GM06990 (cell line): Measurements from ENCODE around the gene LMBR1.
"Not testable (repeated sequence)": the region's sequence is repeated elsewhere in the genome, so short reads cannot be mapped to it uniquely, and the experiment has no call there.

Source experiments
- DNase-seq: peaks from one replicate; pipeline ENCODE4 v3.0.0-alpha.2; 2011; ENCODE audit not compliant: insufficient read length; ENCODE audit errors: extremely low read depth
- H3K27me3 ChIP-seq: replicated peaks from 2 replicates; pipeline ENCODE4 v1.6.0; 2011; ENCODE audit warnings: low read length; ENCODE audit not compliant: control insufficient read depth, insufficient read depth
- H3K36me3 ChIP-seq: 2 replicates; pipeline ENCODE4 v1.5.1; 2011; ENCODE audit warnings: low read length; ENCODE audit not compliant: control insufficient read depth, insufficient read depth
- H3K4me3 ChIP-seq: replicated peaks from 2 replicates; pipeline ENCODE4 v1.5.1; 2011; ENCODE audit warnings: low read depth, mild to moderate bottlenecking, control low read depth, low read length
- TF ChIP-seq, protein P1 (sequence below): IDR thresholded peaks from 2 replicates; pipeline ENCODE4 v1.5.1; 2011; ENCODE audit warnings: low read length, control low read depth, mild to moderate bottlenecking, inconsistent platforms; ENCODE audit not compliant: insufficient read depth, poor library complexity, severe bottlenecking

Gene LMBR1

GRCh38 chr7:156881679-156882078, 11.3 kb downstream of the LMBR1 start:
- H3K4me3 ChIP-seq, result no peak overlapping the region
- no peaks in the 10 kb centered on the region for H3K27me3 ChIP-seq
- TF ChIP-seq, protein P1, sequence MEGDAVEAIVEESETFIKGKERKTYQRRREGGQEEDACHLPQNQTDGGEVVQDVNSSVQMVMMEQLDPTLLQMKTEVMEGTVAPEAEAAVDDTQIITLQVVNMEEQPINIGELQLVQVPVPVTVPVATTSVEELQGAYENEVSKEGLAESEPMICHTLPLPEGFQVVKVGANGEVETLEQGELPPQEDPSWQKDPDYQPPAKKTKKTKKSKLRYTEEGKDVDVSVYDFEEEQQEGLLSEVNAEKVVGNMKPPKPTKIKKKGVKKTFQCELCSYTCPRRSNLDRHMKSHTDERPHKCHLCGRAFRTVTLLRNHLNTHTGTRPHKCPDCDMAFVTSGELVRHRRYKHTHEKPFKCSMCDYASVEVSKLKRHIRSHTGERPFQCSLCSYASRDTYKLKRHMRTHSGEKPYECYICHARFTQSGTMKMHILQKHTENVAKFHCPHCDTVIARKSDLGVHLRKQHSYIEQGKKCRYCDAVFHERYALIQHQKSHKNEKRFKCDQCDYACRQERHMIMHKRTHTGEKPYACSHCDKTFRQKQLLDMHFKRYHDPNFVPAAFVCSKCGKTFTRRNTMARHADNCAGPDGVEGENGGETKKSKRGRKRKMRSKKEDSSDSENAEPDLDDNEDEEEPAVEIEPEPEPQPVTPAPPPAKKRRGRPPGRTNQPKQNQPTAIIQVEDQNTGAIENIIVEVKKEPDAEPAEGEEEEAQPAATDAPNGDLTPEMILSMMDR, result no peak
- DNase-seq, result no peak
- no peaks in the 10 kb centered on the region; the same call in 1 of the 2 replicates for H3K36me3 ChIP-seq

DNA sequence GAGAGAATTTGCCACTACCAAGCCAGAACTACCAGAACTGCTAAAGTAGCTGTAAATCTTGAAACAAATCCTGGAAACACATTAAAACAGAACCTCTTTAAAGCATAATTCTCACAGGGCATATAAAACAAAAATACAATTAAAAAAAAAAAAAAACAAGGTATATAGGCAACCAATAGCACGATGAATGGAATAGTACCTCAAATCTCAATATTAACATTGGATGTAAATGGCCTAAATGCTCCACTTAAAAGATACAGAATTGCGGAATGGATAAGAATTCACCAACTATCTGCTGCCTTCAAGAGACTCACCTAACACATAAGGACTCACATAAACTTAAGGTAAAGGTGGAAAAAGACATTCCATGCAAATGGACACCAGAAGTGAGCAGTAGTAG, 17.2 kb downstream of the LMBR1 start:
- H3K27me3 ChIP-seq, result no peaks in the 10 kb centered on the region
- no peak overlapping the region for H3K4me3 ChIP-seq
- TF ChIP-seq, protein P1, result no peak
- DNase-seq, result no peak
- no peaks in the 10 kb centered on the region for H3K36me3 ChIP-seq

- H3K27me3 ChIP-seq, H3K36me3 ChIP-seq, DNase-seq, H3K4me3 ChIP-seq: not testable (repeated sequence)
Observed at GRCh38 chr7:156868363-156868762, 24.6 kb downstream of the LMBR1 start.

DNA sequence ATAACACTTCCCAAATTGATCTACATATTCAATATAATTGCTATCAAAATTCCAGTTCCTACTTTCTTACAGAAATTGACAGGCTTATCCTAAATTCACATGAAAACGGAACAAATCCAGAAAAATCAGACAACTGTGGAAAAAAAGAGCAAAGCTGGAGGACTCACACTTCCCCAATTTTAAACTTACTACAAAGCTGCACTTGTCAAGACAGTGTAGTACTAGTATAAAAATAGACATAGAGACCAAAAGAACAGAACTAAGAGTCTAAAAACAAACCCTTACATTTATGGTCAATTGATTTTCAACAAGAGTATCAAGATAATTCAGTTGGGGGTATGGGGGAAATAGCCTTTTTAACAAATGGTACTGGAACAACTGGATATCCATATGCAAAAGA, 27.5 kb downstream of the LMBR1 start:
- Histone ChIP-seq H3K36me3 (no peaks in the 10 kb centered on the region; the same call in 1 of the 2 replicates), H3K4me3 (no peak overlapping the region), H3K27me3 (no peaks in the 10 kb centered on the region)
- TF ChIP-seq, protein P1, result no peak
- DNase-seq, result peak; percentile 18

DNA sequence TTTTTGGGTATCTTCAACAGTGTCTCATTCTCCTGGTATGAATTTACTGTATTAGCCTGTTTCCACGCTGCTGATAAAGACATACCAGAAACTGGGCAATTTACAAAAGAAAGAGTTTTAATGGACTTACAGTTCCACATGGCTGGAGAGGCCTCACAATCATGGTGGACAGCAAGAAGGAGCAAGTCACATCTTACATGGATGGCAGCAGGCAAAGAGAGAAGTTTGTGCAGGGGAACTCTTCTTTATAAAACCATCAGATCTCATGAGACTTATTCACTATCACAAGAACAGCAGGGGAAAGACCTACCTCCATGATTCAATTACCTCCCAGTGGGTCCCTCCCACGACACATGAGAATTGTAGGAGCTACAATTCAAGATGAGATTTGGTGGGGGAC, 31.0 kb downstream of the LMBR1 start:
- H3K27me3 ChIP-seq, H3K36me3 ChIP-seq, DNase-seq, H3K4me3 ChIP-seq: not testable (repeated sequence)

GRCh38 chr7:156861212-156861611, 31.8 kb downstream of the LMBR1 start:
- Histone ChIP-seq H3K36me3 (no peaks in the 10 kb centered on the region; the same call in 1 of the 2 replicates), H3K27me3 (no peaks in the 10 kb centered on the region), H3K4me3 (no peak overlapping the region)
- TF ChIP-seq, protein P1, result no peak
- DNase-seq, result no peak

DNA sequence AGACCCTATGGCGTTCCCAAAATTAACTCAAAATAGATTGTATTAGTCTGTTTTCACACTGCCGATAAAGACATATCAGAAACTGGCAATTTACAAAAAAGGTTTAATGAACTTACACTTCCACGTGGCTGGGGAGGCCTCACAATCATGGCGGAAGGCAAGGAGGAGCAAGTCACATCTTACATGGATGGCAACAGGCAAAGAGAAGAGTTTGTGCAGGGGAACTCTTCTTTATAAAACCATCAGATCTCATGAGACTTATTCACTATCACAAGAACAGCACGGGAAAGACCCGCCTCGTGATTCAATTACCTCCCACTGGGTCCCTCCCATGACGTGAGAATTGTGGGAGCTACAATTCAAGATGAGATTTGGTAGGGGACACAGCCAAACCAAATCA, 32.9 kb downstream of the LMBR1 start:
- not testable (repeated sequence) for DNase-seq, H3K36me3 ChIP-seq, H3K27me3 ChIP-seq, H3K4me3 ChIP-seq
